Central memory CD8-positive, alpha-beta T cell (primary cell): ENCODE measurements around the gene PITX1.

ENCODE experiments used
- ATAC-seq: fragments of 150-1000 bp; cut with Tn5 transposase; replicated peaks from 2 replicates; pipeline ENCODE4 v1.10.0; 2022; ENCODE audit warnings: mild to moderate bottlenecking, moderate FRiP score, moderate number of reproducible peaks; ENCODE audit not compliant: poor library complexity, severe bottlenecking; ENCODE audit errors: extremely low read depth
- DNase-seq, 2 donors: peaks; one replicate each; pipeline ENCODE4 v3.0.0; 2021; ENCODE audit warnings: low spot score in 2 of 2
- H3K27ac Mint-ChIP-seq: one replicate; pipeline ENCODE4 v1.8.0; 2022; ENCODE audit warnings: low read depth, mild to moderate bottlenecking, moderate library complexity, mixed read lengths
- H3K27me3 Mint-ChIP-seq: one replicate; pipeline ENCODE4 v1.8.0; 2022; ENCODE audit warnings: mixed read lengths
- H3K36me3 Mint-ChIP-seq: one replicate; pipeline ENCODE4 v1.8.0; 2022; ENCODE audit warnings: mild to moderate bottlenecking, moderate library complexity, mixed read lengths; ENCODE audit not compliant: insufficient read depth
- H3K4me1 Mint-ChIP-seq: one replicate; pipeline ENCODE4 v1.8.0; 2022; ENCODE audit warnings: mixed read lengths
- H3K4me3 Mint-ChIP-seq: one replicate; pipeline ENCODE4 v1.8.0; 2022; ENCODE audit warnings: mild to moderate bottlenecking, moderate library complexity, mixed read lengths
- H3K9me3 Mint-ChIP-seq: one replicate; pipeline ENCODE4 v1.8.0; 2022; ENCODE audit warnings: mixed read lengths

Gene PITX1

GRCh38 chr5:135047347-135047695 lies 13.3 kb upstream of the PITX1 start:
- Mint-ChIP-seq H3K4me1 (no peaks in the 10 kb centered on the region), H3K4me3 (no peak overlapping the region), H3K9me3 (no peaks in the 10 kb centered on the region), H3K27ac (no peak overlapping the region), H3K27me3 (peaks cover 100% of the 10 kb centered on the region), H3K36me3 (peaks cover 3% of the 10 kb centered on the region)
- no peak for DNase-seq
- ATAC-seq, result no peak

DNA sequence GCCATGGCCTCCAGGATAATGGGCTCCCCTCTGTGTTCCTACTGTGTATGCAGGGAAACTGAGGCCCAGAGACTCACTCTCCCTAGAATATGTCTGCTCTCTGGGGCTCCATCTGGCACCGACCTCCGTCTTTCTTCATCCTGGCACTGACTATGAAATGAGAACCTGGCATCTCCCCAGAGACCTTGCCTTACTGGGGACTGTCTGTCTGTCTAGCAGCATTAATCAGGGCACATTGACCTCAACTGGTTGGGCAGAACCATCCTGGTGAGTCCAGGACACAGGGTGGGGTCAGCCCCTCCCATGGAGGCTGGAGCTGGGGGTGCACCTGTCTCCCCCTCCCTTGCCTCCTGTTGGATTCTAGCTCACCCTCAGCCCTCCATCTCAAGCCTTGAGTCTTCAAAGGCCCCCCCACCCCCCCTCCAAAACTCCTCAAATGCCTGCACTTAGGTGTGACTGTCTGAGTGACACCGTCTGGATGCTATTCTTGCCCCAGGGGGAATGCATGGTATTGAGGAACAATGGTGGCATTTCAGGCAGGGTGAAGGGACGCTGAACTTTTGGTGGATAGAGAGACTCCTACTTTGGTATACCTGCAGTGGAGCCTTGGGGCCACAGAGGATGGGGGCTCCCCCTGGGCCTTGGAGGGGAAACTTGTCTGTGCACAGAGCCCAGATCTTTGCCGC lies 12.8 kb upstream of the PITX1 start:
- H3K4me3 Mint-ChIP-seq, result no peak overlapping the region
- no peak overlapping the region for H3K27ac Mint-ChIP-seq
- no peaks in the 10 kb centered on the region for H3K9me3 Mint-ChIP-seq
- no peak for ATAC-seq
- H3K4me1 Mint-ChIP-seq, result no peaks in the 10 kb centered on the region
- H3K27me3 Mint-ChIP-seq, result peaks cover 100% of the 10 kb centered on the region
- peaks cover 3% of the 10 kb centered on the region for H3K36me3 Mint-ChIP-seq
- no peak for DNase-seq

DNA sequence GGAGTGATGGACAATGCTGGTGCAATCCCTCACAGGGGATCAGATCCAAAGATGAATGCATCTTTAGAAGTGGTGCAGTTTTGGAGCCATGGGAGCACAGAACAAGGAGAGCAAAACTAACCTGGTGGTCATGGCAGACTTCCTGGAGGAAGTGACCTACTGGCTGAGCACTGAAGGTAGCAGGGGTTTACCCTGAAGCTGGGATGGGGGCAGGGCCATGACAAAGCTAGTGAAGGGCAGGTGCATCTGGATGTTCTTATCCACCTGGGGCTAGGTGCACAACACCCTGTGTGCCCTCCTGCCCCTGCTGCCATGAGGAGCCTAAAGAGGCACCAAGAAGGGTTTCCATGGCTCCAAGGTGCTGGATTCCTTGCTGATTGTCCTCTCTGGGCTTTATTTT lies 11.5 kb upstream of the PITX1 start:
- DNase-seq (no peak), ATAC-seq (no peak)
- Mint-ChIP-seq H3K4me1 (peaks cover 7% of the 10 kb centered on the region), H3K4me3 (no peak overlapping the region), H3K36me3 (peaks cover 3% of the 10 kb centered on the region), H3K27me3 (peaks cover 100% of the 10 kb centered on the region), H3K27ac (no peak overlapping the region), H3K9me3 (no peaks in the 10 kb centered on the region)

DNA sequence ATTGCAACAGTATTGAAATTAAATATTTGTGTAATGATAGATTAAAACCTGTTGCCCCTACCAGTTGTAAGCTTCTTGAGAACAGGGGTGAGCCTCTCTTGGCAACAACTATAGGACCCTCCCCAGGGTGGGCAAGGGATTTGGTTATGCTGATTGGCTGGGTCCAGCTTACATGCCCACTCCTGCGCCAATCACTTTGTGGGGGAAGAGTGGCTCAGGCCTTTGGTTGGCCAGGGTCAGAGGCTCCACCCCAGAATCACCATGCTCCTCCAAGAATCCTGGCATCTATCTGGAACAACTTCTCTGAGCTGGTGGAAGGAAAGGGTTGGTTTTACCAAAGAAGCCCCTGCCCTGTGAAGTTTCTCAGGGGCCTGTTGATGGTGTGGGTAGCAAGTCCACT lies 8.6 kb upstream of the PITX1 start:
- ATAC-seq (no peak), DNase-seq (no peak)
- peaks cover 89% of the 10 kb centered on the region for H3K27me3 Mint-ChIP-seq
- H3K36me3 Mint-ChIP-seq, result peaks cover 3% of the 10 kb centered on the region
- H3K4me1 Mint-ChIP-seq, result peaks cover 7% of the 10 kb centered on the region
- H3K27ac Mint-ChIP-seq, result no peak overlapping the region
- no peak overlapping the region for H3K4me3 Mint-ChIP-seq
- no peaks in the 10 kb centered on the region for H3K9me3 Mint-ChIP-seq

GRCh38 chr5:135041726-135042125 lies 7.7 kb upstream of the PITX1 start:
- DNase-seq (no peak), ATAC-seq (no peak)
- H3K4me3 Mint-ChIP-seq, result no peak overlapping the region
- H3K4me1 Mint-ChIP-seq, result peaks cover 7% of the 10 kb centered on the region
- peaks cover 3% of the 10 kb centered on the region for H3K36me3 Mint-ChIP-seq
- H3K27ac Mint-ChIP-seq, result no peak overlapping the region
- H3K9me3 Mint-ChIP-seq, result no peaks in the 10 kb centered on the region
- H3K27me3 Mint-ChIP-seq, result peaks cover 89% of the 10 kb centered on the region

DNA sequence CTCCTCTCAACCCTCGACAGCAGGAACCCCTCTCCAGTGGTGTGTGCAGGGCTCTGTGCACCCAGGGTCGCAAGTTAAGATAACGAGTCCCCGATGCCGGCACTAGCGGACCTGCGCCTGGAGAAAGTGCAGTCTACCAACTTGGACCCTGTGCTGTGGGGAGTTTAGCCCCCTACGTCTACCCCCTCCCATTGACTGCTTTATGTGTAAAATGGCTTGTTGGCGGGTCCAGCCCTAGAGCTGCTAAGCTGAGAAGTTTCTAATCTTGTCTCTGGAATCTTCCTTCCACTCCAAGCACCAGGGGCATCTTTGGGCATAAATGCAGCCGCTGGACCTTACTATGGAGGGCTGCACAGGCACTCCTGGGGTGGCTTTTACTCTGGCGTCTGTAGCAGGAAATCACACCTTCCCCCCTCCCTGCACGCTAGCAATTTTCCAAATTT lies 7.1 kb upstream of the PITX1 start:
- Mint-ChIP-seq H3K4me3 (no peak overlapping the region), H3K27ac (no peak overlapping the region)

DNA sequence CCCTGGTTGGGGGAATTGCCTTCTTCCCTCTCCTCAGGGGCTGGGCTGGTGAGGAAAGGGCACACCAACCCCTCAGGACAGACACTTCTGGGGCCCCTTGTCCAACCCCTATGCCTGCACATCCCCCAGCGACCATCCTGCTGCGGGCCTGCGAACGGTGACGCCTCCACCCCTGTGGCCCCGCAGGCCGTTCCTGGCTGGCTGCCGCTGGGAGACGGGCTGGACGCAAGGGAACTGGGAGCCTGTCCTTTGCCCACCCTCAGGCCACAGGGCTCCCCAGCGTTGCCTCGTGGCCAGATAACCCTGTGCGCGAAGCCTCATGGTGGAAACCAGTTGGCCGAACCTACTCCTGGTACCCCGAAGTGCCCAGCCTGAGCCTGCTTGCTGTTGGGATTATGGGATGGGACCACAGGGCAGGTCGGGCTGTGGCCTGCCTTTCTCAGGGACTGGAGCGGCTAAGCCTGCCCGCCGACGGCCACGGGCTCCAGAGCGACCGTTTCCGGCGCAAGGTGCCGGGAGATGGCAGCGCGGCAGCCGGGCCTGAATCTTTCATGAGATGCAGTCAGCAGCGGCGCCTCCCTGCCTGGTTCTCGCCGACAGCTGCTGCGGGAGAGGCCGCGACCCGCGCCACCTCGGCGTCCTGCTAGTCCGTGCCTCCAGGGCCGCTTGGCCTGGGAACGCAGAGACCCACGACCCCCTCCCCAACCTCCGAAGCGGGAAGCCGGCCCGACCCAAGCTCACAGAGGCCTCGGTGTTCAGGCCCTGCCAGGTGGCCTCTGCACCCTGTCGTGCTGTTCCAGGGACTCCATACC lies 6.5 kb upstream of the PITX1 start:
- no peak for DNase-seq
- Mint-ChIP-seq H3K4me3 (peak overlapping the region; percentile 20), H3K9me3 (no peaks in the 10 kb centered on the region), H3K36me3 (peaks cover 3% of the 10 kb centered on the region), H3K27ac (no peak overlapping the region), H3K27me3 (peaks cover 89% of the 10 kb centered on the region), H3K4me1 (peaks cover 7% of the 10 kb centered on the region)
- peak; percentile 14 for ATAC-seq

More for the DNA sequence above, 7.1 kb upstream of the PITX1 start:
- DNase-seq (no peak), ATAC-seq (no peak)
- H3K36me3 Mint-ChIP-seq, result peaks cover 3% of the 10 kb centered on the region
- H3K9me3 Mint-ChIP-seq, result no peaks in the 10 kb centered on the region
- H3K27me3 Mint-ChIP-seq, result peaks cover 89% of the 10 kb centered on the region
- H3K4me1 Mint-ChIP-seq, result peaks cover 7% of the 10 kb centered on the region

GRCh38 chr5:135040034-135040332 lies 6.0 kb upstream of the PITX1 start:
- DNase-seq (no peak), ATAC-seq (no peak)
- H3K4me3 Mint-ChIP-seq, result peak overlapping the region; percentile 20
- H3K4me1 Mint-ChIP-seq, result peaks cover 11% of the 10 kb centered on the region
- peaks cover 3% of the 10 kb centered on the region for H3K36me3 Mint-ChIP-seq
- peaks cover 89% of the 10 kb centered on the region for H3K27me3 Mint-ChIP-seq
- H3K27ac Mint-ChIP-seq, result no peak overlapping the region
- no peaks in the 10 kb centered on the region for H3K9me3 Mint-ChIP-seq

DNA sequence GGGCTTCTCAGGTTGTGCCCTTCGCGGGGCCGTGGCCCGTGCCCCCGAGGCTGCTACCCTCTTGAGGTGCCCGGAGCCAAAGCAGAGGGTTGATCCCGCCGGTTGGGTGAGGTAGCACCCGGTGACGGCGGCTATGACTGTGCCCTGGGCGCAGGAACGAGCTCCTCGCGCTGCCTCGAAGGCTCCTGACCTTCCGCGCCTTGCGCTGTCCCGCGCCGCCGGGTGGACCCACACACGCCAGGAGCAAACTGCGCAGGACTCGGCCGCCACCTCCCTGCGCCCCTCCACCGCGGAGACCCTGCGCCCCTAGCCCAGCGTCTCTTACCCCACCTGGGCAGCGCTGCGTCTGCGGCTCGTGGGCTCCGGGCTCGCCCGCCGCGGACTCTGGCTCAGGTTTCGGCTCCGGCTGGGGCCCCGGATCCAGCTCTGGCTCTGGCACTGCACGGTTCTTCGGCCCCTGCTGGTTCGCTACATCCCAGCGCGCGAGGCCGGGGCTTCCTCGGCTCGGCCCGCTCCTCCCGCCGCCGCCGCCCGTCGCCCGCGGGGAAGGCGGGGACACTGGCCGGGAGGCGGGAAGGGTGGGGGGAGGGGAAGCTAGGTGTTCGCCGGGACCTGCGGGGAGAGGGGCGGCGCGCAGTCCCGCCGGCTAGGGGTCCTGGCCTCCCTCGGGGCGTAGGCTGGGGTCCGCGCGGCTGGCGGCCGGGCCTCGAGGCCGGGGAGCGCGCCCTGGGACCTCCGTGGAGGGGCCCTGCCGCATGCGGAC lies 5.4 kb upstream of the PITX1 start:
- no peak for DNase-seq
- H3K27ac Mint-ChIP-seq, result no peak overlapping the region
- H3K27me3 Mint-ChIP-seq, result peaks cover 89% of the 10 kb centered on the region
- H3K36me3 Mint-ChIP-seq, result peaks cover 3% of the 10 kb centered on the region
- no peak for ATAC-seq
- H3K4me3 Mint-ChIP-seq, result no peak overlapping the region
- no peaks in the 10 kb centered on the region for H3K9me3 Mint-ChIP-seq
- peaks cover 17% of the 10 kb centered on the region for H3K4me1 Mint-ChIP-seq

GRCh38 chr5:135038813-135039270 lies 4.8 kb upstream of the PITX1 start:
- H3K9me3 Mint-ChIP-seq, result no peaks in the 10 kb centered on the region
- peaks cover 18% of the 10 kb centered on the region for H3K4me1 Mint-ChIP-seq
- peaks cover 85% of the 10 kb centered on the region for H3K27me3 Mint-ChIP-seq
- no peak for DNase-seq
- no peak overlapping the region for H3K4me3 Mint-ChIP-seq
- H3K27ac Mint-ChIP-seq, result no peak overlapping the region
- ATAC-seq, result no peak
- peaks cover 3% of the 10 kb centered on the region for H3K36me3 Mint-ChIP-seq

DNA sequence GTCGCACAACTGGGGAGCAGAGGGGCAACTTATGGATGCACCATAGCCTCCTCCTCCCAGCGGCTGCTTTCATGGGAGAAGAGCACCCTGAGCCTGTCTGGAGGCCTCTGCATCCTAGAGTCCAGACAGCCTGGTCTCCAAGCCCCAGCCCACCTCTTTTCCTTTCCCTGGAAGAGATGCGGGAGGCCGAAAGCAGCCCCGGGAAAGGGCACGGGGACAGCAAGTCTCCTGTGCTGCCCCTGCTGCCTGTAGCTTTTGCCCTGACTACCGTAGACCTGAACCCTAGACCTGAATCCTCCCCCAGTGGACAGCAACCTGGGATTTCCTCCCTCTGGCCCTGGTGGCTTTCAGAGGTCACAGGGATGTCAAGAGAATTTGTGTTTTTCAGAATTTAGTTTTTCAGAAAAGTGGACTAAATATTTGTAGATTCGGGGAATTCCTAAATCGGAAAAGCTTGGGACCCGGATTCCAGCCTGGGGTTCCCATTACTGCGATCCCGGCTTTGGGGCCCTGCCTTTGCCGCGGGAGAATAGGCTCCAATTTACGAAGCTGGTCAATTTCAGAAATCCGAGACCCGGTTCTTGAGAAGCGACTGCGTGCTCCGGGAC lies 4.3 kb upstream of the PITX1 start:
- peaks cover under 1% of the 10 kb centered on the region for H3K36me3 Mint-ChIP-seq
- ATAC-seq, result no peak
- no peak overlapping the region for H3K27ac Mint-ChIP-seq
- DNase-seq, result no peak
- H3K4me1 Mint-ChIP-seq, result peaks cover 20% of the 10 kb centered on the region
- no peak overlapping the region for H3K4me3 Mint-ChIP-seq
- no peaks in the 10 kb centered on the region for H3K9me3 Mint-ChIP-seq
- H3K27me3 Mint-ChIP-seq, result peaks cover 83% of the 10 kb centered on the region

GRCh38 chr5:135037519-135038204 lies 3.6 kb upstream of the PITX1 start:
- Mint-ChIP-seq H3K27ac (no peak overlapping the region), H3K4me1 (peaks cover 24% of the 10 kb centered on the region), H3K9me3 (no peaks in the 10 kb centered on the region), H3K4me3 (no peak overlapping the region), H3K27me3 (peaks cover 83% of the 10 kb centered on the region), H3K36me3 (no peaks in the 10 kb centered on the region)
- ATAC-seq (no peak), DNase-seq (no peak)
